GM18511 (cell line): ENCODE data around the gene TGIF2.
A peak's percentile ranks its signal among the peaks of the same experiment; 100 is the strongest.

ENCODE experiments used
- ATAC-seq: cut with Tn5 transposase; IDR thresholded peaks from one replicate; pipeline ENCODE4 v1.9.1; 2021; ENCODE audit warnings: mild to moderate bottlenecking, moderate library complexity; ENCODE audit not compliant: unreplicated experiment

Gene TGIF2

DNA sequence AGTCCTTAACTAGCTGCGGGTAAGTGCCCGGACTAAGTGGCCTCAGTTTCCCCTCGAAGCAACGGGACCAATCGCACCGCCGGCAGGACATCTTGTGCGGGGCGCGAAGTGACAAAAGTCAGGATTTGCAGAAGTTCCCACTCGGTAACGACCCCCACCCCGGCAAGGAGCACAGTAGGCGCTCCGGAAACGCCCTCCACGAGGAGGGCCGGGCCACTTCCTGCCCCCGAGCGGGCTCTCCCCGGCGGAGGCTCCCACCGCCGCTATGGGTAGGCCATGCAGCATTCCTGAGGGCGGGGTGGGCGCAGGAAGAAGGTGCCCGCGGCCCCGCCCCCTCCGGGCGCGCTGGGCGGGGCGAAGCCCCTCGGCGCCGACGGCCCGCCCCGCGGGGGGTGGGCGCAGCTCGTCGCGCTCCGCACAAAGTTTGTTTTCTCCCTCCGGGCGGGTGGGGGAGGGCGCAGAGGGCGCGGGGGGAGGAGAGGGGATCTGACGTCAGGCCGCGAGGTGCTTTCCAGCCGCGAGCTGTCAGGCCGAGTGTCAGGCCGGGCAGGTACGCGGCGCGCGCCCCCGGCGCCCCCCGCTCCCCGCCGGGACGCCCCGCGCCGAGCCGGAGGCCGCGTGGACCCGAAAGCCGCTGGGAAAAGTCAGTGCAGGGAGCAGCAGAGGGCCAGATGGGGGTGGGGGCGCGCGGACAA lies at the start of gene TGIF2:
Gene TGIF2, plus strand, starts transcription at position 495 of the 695 bp plus-strand sequence. CDS start 5,178 bp downstream, outside the sequence.
- ATAC-seq, result peak; percentile 61

DNA sequence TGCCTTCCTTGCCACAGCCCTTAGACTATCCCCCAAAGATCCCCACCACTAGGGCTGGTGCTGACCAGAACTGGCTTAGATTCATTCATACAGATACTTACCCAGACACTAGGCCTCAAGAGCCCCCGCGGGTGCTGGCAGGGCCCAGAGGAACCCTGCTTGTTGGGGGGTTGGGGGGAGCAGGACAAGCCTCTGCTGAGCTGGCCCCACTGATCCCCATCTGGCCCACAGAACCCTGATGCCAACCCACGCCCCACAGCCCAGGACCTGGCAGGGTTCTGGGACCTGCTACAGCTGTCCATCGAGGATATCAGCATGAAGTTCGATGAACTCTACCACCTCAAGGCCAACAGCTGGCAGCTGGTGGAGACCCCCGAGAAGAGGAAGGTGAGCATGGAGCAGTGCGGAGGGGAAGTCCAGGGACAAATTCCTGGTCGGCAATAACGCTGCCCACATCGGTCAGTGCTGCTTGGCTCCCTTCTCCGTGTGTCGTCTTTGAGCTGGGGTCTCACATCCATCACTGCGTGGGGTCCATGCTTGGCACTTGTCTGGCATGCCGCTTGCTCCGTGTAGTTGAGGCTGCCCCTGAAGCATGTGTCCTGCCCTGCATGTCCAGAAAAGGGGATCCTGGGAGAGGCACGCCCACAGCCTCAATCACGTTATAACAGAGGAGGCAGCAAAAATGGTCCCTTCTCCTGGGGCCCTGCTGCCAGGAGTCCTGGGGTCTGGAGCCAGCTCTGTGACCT lies 47.6 kb upstream of the TGIF2 start:
- ATAC-seq, result no peak

GRCh38 chr20:36526521-36527011 lies 46.8 kb upstream of the TGIF2 start:
- no peak for ATAC-seq

DNA sequence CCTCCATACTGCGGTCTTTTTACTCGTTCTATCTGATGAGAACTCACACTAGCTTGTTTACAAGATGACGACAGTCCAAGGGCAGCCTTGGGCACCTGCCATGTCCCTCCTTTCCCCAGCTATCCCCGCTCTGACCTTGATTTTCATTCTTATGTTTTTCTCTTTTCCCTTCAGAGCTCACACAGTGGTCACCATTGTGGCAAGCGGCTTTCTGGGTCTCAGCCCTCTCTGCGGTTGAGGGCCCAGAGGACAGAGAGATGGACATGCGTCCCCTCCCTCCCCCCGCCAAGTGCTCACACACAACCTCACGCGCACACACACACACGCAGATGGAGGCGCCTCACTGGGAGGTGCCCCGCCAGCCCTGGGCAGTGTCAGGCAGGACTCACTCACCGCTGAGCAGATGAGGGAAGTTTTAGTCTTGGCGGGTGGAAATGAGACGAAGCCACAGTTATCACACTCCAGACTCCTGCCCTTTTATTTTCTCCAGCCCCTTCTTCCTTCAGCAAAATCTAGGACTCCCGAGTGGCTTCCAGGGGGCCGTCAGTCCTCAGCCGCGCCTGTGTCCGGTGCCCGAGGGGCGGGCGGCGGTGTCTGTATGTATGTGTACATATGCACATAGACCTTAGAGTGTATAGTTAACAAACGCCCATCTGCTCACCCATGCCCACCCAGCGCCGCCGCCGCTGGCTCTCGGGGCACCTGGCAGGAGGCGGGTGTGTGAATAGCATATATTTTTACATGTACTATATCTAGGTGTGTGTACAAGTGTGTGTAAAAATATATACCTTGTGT lies 45.9 kb upstream of the TGIF2 start:
- ATAC-seq, result no peak

DNA sequence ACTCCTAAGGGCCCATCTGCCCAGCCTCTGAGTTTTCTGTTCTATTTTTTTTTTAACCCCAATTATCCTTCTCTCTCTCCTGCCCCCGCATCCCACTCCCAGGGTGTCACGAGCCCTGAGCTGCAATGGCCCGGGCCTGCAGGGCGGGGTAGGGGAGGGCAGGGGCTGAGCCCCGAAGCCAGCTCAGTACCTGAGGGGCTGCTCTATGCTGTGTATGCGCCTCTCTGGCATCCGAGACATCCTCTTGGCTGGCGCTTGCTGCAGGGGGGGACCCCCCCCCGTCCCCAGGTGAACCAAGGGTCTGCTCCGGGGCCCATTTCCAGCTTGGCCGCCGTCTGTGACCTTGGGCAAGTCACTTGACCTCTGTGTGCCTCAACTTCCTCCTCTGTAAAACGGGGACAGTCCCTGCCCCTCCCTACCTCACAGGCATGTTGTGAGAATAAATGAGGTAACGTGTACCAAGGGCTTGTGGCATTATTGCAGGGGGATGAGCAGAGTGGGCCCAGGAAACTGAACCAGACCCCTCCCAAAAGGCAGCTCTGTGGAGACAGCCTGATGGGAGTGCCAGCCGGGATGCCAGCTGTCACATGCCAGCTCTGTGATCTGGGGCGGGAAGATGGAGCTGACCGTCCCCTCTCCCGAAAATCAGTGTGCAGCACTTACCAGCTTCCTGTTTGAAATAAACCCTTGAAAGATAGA lies 45.1 kb upstream of the TGIF2 start:
- no peak for ATAC-seq

- ATAC-seq, result no peak
Measured at GRCh38 chr20:36528875-36529417, 44.5 kb upstream of the TGIF2 start.

GRCh38 chr20:36532388-36532787 lies 41.0 kb upstream of the TGIF2 start:
- no peak for ATAC-seq

DNA sequence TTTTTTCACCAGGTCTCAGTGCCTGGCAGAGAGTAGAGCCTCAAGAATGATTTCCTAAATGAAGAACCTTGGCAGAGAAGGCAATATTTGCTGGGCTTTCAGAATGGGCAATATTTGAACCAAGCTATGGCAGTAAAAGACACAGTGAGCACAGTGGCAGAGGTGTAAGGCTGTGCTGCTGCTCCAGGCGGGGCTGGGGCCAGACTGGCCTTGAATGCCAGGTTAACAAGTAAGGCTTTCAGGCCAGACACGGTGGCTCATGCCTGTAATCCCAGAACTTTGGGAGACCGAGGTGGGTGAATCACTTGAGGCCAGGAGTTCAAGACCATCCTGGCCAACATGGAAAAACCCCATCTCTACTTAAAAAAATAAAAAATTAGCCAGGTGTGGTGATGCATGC lies 40.6 kb upstream of the TGIF2 start:
- no peak for ATAC-seq

DNA sequence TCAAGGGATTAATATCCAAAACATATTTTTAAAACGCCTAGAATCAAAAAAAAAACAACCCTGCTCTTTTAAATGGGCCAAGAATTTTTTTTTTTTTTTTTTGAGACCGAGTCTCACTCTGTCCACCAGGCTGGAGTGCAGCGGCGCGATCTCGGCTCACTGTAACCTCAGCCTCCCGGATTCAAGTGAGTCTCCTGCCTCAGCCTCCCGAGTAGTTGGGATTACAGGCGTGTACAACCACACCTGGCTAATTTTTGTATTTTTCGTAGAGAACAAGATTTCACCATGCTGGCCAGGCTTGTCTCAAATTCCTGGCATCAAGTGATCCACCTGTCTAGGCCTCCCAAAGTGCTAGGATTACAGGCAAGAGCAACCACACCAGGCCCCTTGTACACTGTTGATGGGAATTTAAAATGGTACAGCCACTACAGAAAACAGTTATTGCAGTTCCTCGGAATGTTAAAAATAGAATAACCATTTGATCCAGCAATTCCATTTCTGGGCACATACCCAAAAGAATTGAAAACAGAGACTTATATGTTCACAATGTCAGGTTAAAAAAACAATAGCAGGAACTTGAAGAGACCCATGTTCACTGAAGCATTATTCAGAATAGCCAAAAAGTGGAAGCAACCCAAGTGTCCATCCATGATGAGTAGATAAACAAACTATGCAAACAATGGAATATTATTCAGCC lies 35.2 kb upstream of the TGIF2 start:
- ATAC-seq, result no peak

DNA sequence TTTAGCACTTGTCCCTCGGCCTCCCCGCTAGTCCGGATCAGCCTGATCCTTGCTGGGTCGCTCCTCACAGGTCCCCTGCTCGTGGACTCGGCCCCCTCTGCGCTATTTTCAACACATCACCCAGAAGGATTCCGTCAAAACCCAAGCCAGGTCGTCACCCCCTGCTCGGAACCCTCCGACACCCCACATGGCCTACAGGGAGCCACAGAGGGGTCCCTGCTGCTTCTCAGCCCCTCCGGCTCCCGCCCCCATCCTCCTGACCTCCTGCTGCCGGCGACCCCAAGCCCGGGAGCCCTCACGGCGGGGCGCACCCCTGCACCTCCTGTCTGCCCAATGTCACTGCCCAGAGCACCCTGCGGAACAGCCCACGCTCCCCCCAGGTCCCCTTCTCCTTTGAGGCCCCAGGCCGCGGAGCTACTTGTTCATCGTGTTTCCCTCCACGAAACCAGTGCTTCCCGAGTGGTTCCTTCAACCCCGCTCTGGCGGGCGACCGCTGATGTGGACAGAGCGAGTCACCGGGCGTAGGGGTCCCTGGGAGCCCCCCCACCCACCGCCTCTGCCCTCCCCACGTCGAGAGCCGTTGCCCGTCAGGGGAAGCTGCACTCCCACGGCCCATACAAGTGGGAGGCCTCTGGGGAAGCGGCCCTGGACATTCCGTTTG lies 32.7 kb upstream of the TGIF2 start:
- ATAC-seq, result no peak

DNA sequence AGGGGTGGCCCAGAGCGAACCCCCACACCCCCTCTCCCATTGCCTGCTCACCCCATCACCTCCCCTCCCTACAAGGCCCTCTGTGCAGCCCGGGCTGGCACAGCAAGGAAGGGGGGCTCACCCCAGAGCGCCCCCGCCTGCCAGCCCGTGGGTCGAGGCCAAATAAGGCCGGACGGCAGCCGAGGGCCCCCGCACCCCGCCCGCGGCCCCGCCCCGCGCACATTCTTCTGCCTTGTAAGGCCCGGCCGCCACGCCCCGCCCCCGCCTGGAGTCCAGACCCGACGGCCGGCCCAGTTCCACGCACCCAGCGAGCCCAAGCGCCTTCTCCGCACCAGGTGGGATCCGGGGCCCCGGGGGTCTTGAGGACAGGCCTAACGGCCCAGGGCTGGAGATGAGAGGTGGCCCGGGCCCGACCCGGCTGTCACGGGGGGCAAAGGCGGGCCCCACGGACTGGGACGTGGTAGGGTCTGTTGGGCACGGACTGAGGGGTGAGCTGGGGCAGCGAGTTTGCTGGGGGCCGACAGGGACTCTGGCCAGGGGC lies 32.1 kb upstream of the TGIF2 start, which contains the start of gene MYL9:
Gene MYL9, plus strand, starts transcription at position 293 of the 541 bp plus-strand sequence. CDS start 3,366 bp downstream, outside the sequence.
- no peak for ATAC-seq

DNA sequence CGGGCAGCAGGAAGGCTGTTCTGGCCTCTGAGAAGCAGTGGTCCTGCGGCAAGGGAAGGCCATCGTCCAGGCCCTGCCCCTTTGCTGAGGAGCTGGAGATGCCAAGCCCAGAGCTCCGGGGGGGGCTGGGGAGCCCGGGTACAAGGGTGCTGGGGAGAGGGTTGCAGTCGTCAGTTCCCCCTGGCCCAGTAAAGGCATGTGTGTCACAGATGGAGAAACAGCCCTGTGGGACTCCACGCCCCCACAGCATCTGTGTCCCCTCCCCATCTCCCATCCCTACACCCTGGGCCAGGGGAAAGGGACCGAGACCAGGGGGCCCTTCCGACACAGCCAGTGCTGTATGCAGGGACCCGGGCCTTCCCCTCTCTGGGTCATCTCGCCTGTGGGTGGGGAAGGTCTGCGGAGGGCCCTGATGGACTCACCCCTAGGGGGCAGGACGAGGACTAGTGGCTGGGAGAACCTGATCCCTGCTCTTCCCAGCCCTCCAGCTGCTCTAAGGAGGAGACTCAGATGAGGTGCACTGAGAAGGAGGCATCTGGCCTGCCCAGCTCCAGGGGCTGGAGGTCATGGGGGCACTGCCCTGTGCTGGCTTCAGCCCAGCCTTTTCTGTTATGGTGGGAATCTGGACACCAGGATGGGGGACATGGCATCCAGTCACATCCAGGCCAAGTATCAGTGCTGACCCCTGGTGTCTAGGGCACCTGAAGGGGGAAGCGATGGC lies 31.5 kb upstream of the TGIF2 start:
- ATAC-seq, result no peak

DNA sequence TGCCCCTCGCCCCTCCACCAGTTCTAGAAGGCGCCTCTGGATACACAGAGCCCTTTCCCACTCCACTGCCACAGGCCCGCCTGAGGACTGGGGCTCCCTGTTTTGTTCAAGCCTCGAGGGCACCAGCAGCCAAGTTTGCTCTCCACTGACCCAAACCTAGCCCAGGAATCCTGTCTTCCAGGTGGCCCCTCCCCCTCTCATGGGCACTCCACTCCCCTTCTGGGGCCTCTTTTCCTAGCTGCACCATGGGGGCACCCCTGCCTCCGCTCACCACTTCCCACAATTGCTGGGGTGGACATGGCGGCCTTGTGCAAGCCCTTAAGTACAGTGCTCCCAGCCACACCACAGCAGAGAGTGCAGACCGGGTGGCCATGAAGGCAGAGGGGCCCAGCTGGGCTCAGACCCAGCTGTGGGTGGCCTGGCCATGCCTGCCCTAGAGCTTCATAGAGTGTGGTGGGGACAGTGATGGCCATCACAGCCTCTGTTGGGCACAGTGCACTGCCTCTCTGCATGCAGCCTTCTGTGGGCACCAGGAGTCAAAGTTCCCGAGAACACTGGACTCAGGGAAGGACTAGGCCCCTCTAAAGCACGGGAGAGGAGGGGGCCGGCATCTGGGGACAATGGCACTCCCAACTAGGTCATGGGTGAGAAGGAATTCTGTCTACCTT lies 30.7 kb upstream of the TGIF2 start:
- ATAC-seq, result no peak

DNA sequence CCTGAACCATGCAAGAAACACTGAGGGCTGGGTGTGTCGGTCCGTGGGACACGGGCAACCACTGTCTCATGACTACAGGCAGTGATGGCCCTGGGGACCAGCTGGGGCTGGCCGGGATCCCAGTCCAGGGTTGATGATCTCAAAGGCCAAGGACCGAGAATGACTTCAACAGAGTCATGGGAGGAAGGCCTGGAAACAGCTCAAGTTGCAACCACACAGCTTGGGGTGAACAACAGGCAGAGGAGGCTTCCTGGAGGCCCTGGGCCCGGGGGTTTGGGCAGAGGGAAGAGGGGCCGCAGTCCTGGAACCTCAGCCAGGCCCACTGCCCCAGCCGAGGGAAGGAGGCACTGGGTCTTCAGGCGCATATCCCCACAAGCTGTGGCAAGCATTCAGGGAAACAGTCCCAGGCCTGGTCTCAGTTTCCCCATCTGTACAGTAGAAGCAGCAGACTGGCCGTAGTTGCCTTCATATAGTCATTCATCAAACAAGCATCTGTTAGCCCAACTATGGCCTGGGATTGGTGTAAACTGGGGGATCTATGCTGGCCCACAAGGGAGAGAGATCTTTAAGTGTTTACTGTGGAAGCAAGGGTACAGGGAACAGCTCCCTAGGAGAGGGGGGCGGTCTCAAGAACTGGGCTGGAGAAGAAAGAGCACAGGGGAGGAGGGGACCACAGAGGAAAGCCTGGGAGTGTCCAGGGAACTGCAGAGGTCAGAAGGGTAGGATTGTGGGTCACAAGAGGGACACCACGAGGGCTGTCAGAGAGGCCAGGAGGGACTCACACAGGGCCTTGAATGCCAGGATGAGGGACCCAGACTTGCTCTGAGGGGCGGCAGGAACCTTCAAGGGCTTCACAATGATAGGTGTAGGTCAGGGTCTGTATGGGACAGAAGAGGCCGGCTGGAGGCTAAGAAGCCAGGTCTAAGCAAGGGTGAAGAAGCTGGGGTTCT lies 29.9 kb upstream of the TGIF2 start:
- ATAC-seq, result no peak

DNA sequence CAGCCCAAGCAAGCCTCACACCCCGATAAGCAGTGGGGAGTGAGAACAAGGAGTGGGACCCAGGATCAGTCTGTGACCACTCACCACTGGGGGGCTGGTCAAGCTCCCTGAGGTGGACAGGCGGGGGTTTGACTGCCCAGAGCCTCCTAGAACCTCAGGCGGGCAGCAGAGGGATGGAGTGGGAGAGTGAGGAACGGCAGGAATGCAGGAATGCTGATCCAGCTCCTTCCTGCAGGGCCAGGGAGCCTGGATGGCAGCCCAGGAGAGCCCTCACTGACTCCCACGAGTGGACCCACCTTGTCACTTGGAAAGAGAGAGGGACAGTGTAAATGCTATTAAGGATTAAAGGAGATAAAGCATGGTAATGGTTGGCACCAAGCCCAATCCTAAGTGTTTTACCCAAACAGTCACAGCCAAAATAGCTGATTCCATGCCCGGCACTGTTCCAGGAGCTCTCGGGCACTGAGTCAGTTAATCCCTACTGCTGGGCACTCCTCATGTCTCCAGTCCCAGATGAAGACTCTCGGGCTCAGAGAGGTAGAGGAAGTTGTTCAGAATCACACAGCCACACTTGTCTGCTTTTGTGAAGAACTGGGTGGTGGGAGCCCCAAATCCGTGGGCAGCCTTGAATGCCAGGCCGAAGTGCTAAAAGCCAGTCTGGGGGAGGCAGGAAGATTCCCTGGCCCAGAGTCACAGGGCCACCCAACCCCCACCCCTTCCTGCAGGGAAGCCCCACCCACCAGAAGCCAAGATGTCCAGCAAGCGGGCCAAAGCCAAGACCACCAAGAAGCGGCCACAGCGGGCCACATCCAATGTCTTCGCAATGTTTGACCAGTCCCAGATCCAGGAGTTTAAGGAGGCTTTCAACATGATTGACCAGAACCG lies 29.0 kb upstream of the TGIF2 start:
- no peak for ATAC-seq
